Fibroblast of skin of right biceps (primary cell): Measurements from ENCODE around the gene KCTD3.

Source experiments
- DNase-seq: peaks from one replicate; pipeline ENCODE4 v3.0.0-alpha.2; 2013

Gene KCTD3

GRCh38 chr1:215557992-215558626, 9.0 kb upstream of the KCTD3 start:
- DNase-seq: no peak

GRCh38 chr1:215567491-215568298, 591 bp downstream of the KCTD3 start:
- DNase-seq: peak; percentile 60

- peak; percentile 75 for DNase-seq
Observed at GRCh38 chr1:215568299-215568692, 1.2 kb downstream of the KCTD3 start.

GRCh38 chr1:215569986-215570824, 3.1 kb downstream of the KCTD3 start:
- peak; percentile 30 for DNase-seq

GRCh38 chr1:215581896-215582295, 14.8 kb downstream of the KCTD3 start:
- no peak for DNase-seq

- DNase-seq: no peak
Observed at GRCh38 chr1:215583185-215583749, 16.2 kb downstream of the KCTD3 start.

GRCh38 chr1:215584389-215584788, 17.3 kb downstream of the KCTD3 start:
- no peak for DNase-seq

GRCh38 chr1:215589650-215590435, 22.7 kb downstream of the KCTD3 start:
- DNase-seq: no peak

GRCh38 chr1:215590779-215591491, 23.8 kb downstream of the KCTD3 start:
- no peak for DNase-seq

- peak; percentile 10 for DNase-seq
Observed at GRCh38 chr1:215594640-215595039, 27.5 kb downstream of the KCTD3 start.

GRCh38 chr1:215595231-215595630, 28.1 kb downstream of the KCTD3 start:
- peak; percentile 66 for DNase-seq

- DNase-seq: no peak
Observed at GRCh38 chr1:215597961-215598360, 30.9 kb downstream of the KCTD3 start.

GRCh38 chr1:215599418-215600074, 32.4 kb downstream of the KCTD3 start:
- DNase-seq: peak; percentile 78

GRCh38 chr1:215600258-215600792, 33.2 kb downstream of the KCTD3 start:
- no peak for DNase-seq

GRCh38 chr1:215600867-215601266, 33.8 kb downstream of the KCTD3 start:
- DNase-seq: no peak

- DNase-seq: no peak
Observed at GRCh38 chr1:215601276-215601675, 34.2 kb downstream of the KCTD3 start.

GRCh38 chr1:215603319-215603718, 36.2 kb downstream of the KCTD3 start:
- DNase-seq: no peak

GRCh38 chr1:215605011-215605621, 38.0 kb downstream of the KCTD3 start:
- no peak for DNase-seq

- no peak for DNase-seq
Observed at GRCh38 chr1:215606036-215606435, 38.9 kb downstream of the KCTD3 start.

GRCh38 chr1:215606564-215607168, 39.6 kb downstream of the KCTD3 start:
- no peak for DNase-seq
